Hypothalamus (tissue), 51 donors: Measurements from ENCODE around the gene ST6GALNAC3.

ENCODE experiments used
- DNase-seq, 51 donors: peaks; one replicate each; lab custom pipeline; 2025; lab: John Stamatoyannopoulos, UW

The ST6GALNAC3 gene

DNA sequence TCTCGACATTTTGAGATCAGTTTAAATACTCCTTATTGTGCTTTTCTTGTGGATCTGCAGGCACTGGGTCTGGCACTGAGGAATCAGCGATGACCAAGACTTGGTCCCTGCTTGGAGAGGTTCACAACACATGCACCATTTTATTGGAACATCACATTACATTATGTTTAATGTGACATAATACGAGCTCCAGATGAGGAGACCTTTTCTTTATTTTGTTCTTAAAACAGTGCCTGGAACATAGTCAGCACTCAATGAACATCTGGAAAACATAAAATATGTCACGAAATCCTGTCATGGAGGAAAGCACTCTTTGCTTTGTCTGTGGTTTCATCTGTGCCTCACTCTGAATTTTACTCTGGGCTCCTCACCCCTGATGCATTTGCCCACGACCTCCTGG lies 110.7 kb downstream of the ST6GALNAC3 start:
- no peak for DNase-seq

DNA sequence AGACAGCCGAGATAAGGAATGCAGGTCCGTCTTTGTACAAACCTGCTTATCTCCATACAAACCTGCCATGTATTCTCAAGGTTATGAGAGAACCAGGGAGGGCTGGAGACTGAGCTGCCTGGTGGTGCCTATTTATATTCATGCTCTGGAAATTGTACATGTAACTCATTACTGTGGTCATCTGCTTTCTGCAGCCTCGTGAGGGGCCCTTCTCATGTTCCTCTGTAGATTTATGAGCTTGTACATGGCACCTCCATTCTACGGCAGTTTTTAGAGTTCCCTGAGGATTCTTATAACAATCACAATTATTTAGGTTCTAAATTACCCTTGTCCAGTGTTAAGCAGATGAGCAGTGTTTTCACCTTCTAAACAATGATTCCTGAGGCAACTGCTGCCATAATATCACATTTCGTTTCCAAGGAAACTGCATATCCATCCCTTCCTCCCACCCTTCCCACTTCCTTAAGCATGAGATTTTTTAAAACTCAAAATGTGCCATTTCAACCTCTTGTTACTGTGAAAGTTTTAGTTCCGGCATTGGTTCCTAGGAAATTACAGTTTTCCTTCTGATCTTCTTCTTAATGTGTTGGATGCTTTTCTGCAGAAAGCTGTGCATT lies 112.1 kb downstream of the ST6GALNAC3 start:
- DNase-seq = no peak

DNA sequence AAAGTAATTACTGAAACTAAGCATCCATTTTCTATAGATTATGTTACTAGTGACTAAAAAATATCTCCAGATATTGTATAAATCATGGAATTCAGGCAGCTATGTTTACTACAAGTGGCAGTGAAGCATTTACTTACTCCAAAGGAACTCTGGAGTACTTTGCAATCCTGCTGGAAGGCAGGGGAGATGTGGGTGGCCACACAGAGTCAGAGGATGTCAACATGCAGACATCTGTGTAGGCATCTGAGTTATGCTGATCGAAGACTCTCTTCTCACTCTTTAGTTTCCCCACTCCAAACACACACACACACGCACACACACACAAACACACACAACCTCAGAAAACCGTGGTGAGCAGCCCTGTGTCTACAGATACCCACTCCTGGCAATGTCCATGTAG lies 112.9 kb downstream of the ST6GALNAC3 start:
- peak in 1 of 51 donors; percentile 14 for DNase-seq

DNA sequence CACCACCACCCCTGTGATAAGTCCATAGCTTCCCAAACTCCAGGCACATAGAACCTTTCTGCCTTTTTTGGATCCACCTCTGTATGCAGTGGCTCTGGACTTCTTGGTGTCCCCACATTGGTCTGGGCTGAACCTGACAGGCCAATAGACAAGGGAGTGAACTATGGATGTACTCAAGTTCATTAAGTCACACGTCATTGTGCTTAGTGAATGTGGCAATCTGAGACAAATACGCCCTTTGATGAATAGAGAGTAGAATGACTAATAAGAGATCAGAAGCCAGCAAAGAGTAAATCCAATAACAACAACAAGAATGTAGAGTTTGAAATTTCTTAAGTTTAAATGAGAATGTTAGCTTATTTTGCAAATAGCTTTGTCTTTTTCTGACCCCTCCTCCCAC lies 114.8 kb downstream of the ST6GALNAC3 start:
- DNase-seq = no peak

DNA sequence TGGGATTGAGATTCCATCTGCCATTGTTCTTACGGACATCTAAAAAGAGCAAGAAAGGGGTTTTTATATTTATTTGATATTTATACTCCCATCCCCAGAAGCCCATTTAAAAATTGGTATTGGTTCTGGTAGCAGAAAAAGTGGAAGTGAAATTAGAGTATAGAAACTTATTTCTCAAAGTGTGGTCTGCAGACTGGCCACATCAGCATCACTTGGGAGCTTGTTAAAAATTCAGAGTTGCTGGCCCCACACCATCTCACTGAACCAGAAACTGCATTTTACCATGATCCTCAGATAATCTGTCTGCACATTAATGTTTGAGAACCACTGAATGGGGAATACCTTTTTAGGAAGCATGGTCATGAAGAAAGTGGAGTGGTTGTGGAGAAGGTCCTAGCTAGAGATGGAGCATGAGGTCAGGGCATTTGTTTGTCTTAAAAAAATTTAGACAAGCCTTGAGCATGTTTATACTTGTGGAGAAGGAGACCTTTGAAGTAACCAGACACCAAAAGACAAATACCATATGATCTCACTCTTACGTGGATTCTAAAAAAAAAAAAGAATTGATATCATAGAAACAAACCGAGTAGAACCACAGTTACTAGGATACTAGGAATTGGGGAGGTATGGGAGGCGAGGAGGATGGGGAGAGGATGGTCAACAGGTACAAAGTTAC lies 116.3 kb downstream of the ST6GALNAC3 start:
- DNase-seq = no peak

DNA sequence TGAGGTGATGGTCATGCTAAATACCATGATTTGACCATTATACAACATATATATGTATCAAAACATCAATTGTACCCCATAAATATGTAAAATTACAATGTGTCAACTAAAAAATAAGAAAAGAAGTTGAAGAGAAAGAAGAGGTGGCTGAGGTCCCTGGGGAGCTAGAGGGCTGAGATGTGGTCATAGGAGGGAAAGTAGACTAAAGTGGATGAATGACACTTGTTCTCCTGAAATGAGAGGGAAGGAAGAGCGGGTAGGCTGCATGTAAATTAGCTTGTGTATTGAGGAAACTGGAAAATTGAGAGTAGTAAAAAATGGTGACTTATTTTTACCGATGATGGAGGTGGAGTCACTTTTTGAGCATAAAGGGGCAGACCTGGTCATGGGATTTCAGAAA lies 117.0 kb downstream of the ST6GALNAC3 start:
- DNase-seq = no peak

DNA sequence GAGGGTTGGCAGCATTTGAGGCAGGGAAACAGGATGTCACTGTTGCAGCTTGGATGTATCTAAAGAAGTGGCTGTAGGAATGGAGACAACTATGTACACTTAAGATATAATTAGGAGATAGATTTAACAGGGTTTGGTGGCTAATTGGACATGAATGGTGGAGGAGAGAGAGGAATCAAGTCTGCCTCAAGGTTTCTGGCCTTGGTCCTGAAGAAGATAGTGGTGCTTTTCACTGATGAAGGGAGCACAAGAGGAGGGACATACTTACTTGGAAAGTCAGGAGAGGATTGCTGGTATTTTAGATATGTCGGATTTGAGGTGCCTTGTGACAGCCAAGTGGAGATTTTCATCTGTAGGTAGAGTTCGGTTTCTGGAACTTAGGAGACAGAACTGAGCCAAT lies 123.9 kb downstream of the ST6GALNAC3 start:
- no peak for DNase-seq

DNA sequence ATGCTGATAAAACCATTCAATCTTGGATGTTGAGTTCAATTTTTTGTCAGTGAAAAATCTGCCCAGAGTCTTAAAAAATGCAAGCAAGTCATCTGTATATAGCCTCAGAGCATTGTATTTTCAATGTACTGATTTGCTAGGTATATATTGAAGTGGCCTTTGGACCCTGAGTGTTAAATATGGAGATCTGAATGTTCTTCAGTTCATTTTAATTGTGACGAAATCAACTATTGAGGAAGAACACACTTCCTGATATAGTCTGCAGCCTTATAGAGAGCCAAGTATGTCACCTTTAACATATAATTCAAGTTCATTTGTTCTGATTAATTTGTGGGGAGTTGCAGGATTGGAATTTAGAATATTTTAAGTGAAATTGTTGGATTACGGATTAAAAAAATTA lies 128.1 kb downstream of the ST6GALNAC3 start:
- no peak for DNase-seq

DNA sequence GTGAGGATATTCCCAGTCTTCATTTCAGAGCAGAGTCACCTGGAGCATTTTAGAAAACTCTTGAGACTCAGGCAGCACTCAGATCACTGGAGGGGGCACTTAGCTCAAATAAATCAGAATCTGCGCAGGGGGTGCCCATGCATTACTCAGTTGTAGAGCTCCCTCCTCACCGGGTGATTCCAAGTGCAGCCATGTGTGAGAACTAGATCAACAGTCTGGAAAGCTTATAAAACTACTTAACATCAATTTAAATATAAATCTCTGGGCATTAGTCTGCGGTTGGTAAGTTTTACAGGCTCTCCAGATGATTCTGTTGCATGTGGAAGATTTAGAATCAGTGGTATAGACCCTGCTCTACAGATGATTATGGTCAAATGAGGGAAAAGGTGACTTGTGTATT lies 128.6 kb downstream of the ST6GALNAC3 start:
- no peak for DNase-seq

DNA sequence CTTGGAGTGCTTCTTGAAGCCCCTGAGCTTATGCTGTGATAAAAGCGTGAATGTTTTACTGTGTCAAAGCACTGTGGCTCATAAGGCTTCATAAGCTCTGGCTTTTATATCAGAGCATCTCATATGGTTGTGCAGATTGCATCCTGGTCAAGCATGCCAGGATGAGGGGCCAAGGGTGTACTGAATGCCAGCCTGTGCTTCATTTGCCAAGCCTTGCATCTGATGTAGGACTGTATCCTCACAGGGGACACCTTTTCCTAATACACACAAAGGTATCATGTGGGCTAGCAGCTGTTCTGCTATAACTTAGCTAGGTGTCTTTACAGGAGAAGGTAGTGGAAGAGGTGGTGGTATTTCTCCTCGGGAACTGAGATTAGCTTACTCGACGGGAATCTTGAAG lies 134.7 kb downstream of the ST6GALNAC3 start:
- no peak for DNase-seq

DNA sequence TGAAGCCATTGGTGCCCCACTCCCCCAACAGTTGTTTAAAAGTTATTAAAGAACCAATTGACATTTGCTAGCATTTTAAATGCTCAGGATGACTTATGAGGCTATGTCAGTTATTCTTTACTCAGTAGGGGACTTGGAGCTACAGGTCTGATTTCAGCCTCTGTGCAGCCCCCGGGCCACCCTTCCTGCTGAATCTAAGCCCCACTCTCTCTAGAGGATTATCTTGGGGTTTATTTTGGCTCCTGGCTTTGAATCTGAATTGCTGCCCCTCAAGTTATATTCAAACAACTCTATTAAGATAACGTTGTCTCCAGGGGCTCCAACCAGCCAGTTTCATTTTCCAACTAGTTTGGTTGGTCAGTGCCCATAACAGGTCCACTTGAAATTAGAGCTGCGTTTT lies 135.1 kb downstream of the ST6GALNAC3 start:
- DNase-seq = no peak

DNA sequence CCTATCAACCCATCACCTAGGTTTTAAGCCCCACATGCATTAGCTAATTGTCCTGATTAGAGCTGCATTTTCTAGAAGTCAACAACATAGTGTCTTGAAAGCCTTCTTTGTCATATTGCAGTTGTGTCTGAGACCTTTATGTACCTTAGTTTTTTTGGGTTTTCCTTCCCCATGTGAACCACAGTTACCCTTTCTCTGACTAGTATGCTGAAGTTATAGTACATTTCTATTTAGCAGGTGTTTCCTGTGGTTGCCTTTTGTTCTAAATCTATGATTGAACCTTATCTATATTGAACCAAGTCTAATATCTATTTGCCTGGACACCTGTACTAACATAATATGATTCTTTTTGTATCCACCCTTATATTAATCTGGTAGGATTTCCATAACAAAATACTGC lies 135.6 kb downstream of the ST6GALNAC3 start:
- no peak for DNase-seq

DNA sequence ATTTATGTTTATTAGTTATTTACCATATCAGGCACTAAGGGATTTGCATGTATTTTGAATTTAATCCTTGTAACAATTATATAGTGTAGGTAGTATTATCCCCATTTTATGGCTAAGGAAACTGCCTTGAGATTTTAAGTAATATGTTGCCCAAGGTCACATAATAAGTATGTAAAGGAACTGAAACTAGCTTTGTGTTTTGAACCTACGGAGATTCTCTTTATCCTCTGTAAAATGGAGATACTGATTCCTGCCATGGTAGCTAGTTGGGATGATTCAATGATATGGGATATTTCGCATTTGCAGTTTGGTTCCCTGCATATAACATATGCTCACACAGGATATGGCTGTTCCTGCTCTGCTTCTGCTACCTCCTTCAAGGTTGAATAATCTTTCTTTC lies 144.3 kb downstream of the ST6GALNAC3 start:
- DNase-seq = no peak

DNA sequence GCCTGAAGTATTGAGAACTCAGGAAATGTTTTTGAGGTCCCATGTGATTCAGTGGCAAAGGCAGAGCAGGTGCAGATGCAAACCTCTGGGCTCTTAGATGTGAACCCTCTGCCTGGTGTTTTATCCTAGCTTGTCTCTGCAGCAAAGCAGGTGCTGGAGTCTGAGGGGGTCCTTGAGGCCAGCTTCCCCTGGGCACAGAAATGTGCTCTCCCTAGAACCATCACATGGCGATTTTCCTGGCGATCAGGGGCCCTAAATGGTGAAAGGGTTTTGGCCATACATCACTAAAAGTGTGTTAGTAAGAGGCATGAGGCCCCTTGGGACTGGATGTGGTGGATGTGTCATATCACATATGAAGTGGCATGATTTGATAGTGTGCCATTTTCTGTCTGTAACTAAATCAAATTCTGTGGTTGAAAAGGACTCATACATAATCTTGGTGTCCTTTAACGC lies 144.8 kb downstream of the ST6GALNAC3 start:
- no peak for DNase-seq

DNA sequence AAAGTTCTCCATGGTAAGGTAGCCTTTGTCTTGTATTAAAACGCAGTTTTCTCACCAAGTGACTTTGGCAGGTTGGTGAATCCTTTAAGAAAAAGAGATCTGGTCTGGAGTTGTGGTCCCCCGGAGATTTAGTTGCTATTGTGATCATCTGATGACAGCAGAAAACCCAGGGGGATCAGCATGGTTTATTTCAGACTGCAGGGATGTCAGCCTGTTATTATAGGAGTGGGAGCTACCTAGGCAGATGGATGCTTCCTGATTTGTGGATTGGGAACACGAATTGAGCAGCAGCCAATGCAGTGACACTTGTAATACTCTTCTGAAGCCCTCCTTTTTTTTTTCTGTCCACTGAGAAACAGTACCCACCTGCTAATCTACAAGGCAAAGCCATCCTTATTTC lies 150.2 kb downstream of the ST6GALNAC3 start:
- DNase-seq = no peak

DNA sequence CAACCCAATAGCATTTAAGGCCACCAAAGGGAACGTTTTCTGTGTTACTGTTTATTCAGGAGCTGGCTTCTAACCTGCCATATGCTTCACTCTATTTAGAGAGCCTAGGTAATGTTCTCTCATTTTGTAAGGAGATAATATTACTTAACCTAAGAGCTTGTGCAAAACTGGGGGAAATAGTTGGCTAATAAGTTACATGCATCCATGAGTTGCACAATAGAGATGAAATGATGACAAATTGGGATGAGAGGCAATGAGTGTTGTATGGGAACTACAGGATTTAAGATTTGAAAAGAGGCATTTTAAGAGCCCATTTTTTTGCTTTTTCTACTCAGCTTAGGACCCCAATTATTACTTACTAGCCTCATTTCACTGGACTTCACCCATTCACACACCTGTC lies 151.0 kb downstream of the ST6GALNAC3 start:
- no peak for DNase-seq

DNA sequence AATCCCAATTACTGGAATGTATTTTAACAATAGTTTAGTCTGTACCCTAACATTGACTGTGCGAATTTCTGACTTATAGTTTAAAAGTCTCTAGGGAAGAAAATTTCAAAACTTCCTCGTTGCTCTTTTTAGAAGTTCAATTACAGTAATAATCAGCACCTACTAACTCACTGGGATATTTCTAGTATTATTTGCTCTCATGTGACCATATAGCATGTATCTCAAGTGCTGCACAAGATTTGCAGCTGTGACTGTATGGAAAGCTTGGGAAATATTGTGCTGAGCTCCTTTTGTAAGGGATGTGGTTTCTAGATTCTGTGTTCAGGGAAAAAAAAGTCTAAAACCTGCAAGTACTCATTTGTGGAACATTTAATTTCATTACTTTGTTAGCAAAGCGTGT lies 153.1 kb downstream of the ST6GALNAC3 start:
- no peak for DNase-seq

DNA sequence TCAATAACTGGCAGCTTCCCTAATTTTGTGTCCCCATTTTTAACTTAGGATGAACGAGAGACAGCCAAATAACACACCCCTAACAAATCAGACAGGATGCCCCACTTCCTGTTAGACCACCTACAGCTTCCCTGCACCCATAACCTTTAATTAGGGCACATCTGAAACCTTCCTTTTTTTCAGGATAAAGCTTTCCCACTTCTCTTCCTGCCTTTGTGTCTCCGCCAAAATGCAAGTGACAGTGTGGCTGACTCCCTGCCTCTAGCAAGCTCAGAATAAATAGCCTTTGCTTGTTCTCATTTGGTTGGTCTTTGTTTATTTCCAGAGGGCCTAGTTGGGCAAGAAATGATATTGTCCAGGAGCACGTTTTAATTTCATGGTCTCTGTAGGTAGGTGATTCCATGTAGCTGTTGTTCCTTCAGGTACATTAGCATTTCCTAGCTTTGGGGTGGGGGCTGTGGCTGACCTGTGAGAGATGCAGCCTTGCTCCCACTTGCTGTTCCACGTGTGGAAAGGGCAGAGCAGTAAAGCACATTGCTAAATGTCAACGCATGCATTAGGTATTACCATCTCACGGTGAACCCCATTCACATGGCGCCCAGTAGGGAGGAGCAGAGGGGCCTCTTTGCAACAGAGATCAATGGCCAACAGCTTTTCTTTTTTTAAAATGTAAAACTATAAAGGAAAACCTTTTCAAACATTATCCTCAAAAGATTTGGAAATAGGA lies 154.9 kb downstream of the ST6GALNAC3 start:
- DNase-seq = no peak

DNA sequence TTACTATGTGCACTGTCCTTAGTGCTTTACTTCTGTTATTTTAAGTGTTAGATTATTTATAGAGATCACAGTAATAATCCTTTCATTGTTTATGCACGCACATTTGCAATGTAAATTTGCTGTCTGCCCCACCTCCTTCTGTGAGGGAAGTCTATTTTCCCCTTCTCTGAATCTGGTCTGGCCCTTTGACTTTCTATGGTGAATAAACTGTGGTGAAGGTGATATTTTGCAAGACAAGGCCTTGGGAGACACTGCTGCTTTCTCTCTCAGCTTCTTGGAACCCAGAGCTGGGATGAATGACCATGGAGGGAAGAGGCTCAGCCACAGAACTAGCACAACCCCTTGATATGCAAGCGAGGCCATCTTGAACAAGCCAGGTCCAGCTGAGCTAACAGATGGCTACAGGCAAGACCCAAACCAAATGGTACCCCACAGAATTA lies 156.3 kb downstream of the ST6GALNAC3 start:
- no peak for DNase-seq

DNA sequence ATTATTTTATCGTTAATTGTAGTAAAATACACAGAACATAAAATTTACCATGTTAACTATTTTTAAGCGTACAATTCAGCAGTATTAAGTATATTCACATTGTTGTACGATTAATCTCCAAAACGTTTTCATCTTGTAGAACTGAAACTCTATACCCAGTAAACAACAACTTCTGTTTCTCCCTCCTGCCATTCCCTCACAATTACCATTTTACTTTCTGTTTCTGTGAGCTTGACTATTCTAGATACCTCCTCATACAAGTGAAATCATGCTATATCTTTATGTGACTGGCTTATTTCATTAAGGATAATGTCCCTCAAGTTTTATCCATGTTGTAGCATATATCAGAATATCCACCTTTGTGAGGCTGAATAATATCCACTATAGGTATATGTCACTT lies 156.8 kb downstream of the ST6GALNAC3 start:
- no peak for DNase-seq

DNA sequence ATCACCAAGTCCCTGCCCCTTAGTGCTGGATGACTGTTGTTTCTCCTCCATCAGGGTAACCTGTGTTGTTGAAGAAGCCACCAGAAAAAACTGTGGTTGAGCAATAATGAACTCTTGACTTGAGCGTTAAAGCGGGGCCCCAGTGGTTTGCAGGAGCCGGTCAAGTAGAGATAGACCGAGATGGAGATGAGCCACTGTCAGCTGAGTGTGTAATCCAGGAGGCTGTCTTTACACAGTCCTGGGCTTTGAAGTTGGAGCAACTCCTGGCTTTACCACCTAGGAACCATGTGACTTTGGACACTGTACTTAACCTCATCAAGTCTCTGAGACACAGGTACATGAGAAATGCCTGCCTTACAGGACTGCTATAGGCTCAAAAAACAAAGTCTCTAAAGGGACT lies 158.1 kb downstream of the ST6GALNAC3 start:
- DNase-seq = no peak

DNA sequence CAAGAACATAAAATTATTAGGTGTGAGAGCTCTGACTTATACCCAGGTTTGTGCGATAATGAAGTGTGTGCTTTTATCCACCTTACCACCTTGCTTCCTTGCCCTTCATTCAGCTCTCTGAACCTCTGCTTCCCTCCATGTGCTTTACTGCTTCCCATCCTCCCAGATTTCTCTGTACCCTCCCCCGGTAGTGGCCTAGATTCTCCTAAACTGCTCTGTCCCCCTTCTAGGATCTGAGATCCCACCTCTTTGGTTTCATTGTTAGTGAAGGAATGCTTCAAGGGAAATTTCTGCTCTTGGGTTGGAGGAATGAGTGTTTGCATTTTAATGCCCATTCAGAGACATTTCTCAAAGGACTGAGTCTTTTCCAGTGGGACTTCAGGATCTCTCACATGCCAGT lies 159.5 kb downstream of the ST6GALNAC3 start:
- DNase-seq = no peak
